ENCODE measurements around the gene TTPAL. TPM values are rescaled to one million over a fixed set of nuclear protein-coding genes. Genes with fewer than 3 reads are reported as not detected.

The TTPAL gene
- total RNA-seq, 1 experiment from 2014 or later, result 21.1 TPM

- no peak overlapping the region for H2BK12ac ChIP-seq (ENCODE audit: insufficient read length, low read depth, low read length)
- H4K5ac ChIP-seq (ENCODE audit: insufficient read length, low read depth, low read length), result no peak overlapping the region
- no peak overlapping the region for H4K8ac ChIP-seq (replicated peaks; ENCODE audit: insufficient read length, low read depth, low read length)
- DNase-seq, result no peak
- no peaks in the 10 kb centered on the region for H3K4me1 ChIP-seq (ENCODE audit: insufficient read depth, low read length)
- WGBS (ENCODE audit: extremely low coverage, insufficient read length, low lambda C conversion rate), result no CpG with 5 or more reads among the region's 2 CpGs
- no peaks in the 10 kb centered on the region for H3K9me3 Mint-ChIP-seq
- H3K9ac ChIP-seq (ENCODE audit: extremely low read depth, insufficient read length, low read length), result no peak overlapping the region
- no peak overlapping the region for H2AK5ac ChIP-seq (ENCODE audit: insufficient read length, low read length)
- no peak overlapping the region for H2BK20ac ChIP-seq (ENCODE audit: low read depth, low read length, poor library complexity, severe bottlenecking)
- H3K18ac ChIP-seq (ENCODE audit: insufficient read length, low read depth, low read length), result no peak overlapping the region
- peaks cover 9 to 10% of the 10 kb centered on the region in 2 experiments for H3K4me1 Mint-ChIP-seq
- H2BK5ac ChIP-seq (ENCODE audit: insufficient read length, low read length), result no peak overlapping the region
- no peaks in the 10 kb centered on the region for H3K36me3 Mint-ChIP-seq (ENCODE audit: insufficient read depth in 1 of 3, low read depth in 3 of 3)
- H3K9me3 ChIP-seq (ENCODE audit: control insufficient read depth, low read depth, low read length), result no peaks in the 10 kb centered on the region
- H3K79me2 ChIP-seq (ENCODE audit: insufficient read depth, low read length), result no peaks in the 10 kb centered on the region
- H3K4me3 Mint-ChIP-seq, result no peak overlapping the region; a peak in 1 of 5 replicates
- H2AFZ ChIP-seq (ENCODE audit: low read length), result no peak overlapping the region
- H3T11ph ChIP-seq (ENCODE audit: low read length), result no peak overlapping the region
- H3K27ac ChIP-seq (ENCODE audit: insufficient read length, low read depth, low read length), result no peak overlapping the region
- no peaks in the 10 kb centered on the region for H3K27me3 ChIP-seq (ENCODE audit: insufficient read depth, low read length)
- H4K91ac ChIP-seq (ENCODE audit: insufficient read length, low read depth, low read length), result no peak overlapping the region
- H3K27ac Mint-ChIP-seq, result no peak overlapping the region; a peak in 1 of 7 replicates
- H3K23me2 ChIP-seq (ENCODE audit: insufficient read length, low read depth, low read length, poor library complexity, severe bottlenecking), result no peaks in the 10 kb centered on the region
- no peak for TF ChIP-seq CTCF (conservative IDR thresholded peaks at IDR 0.05)
- H2BK15ac ChIP-seq (ENCODE audit: low read depth, low read length), result no peak overlapping the region
- no peak overlapping the region for H3K23ac ChIP-seq (ENCODE audit: insufficient read length, low read depth, low read length)
- H3K79me1 ChIP-seq (ENCODE audit: insufficient read depth, low read depth, low read length, poor library complexity, severe bottlenecking), result no peaks in the 10 kb centered on the region
- H4K20me1 ChIP-seq (ENCODE audit: control insufficient read depth, insufficient read depth, insufficient read length), result no peaks in the 10 kb centered on the region
- H3K4ac ChIP-seq (ENCODE audit: low read depth, low read length), result no peak overlapping the region
- H3K14ac ChIP-seq (ENCODE audit: insufficient read depth, low read length), result no peak overlapping the region
- no peak overlapping the region for H3K4me2 ChIP-seq (ENCODE audit: insufficient read depth, insufficient read length, low read length)
- H3K27me3 Mint-ChIP-seq (ENCODE audit: low read depth), result no peaks in the 10 kb centered on the region
- H2BK120ac ChIP-seq (ENCODE audit: low read depth, low read length, poor library complexity, severe bottlenecking), result no peak overlapping the region
- no peak overlapping the region for H3K56ac ChIP-seq (ENCODE audit: insufficient read length, low read depth, low read length)
Measured at GRCh38 chr20:44459271-44459670, 16.4 kb upstream of the TTPAL start.

All from H9 (cell line).